ENCODE results near the gene KCNH6. TPM values are rescaled to one million over a fixed set of nuclear protein-coding genes. Genes with fewer than 3 reads are reported as not detected.

Gene KCNH6
- total RNA-seq, 4 donors from 2014 or later: 0.08 to 0.29 TPM; not detected in 2

- H3K4me3 ChIP-seq (ENCODE audit: low read depth, poor library complexity, severe bottlenecking): no peak overlapping the region
- TF ChIP-seq POLR2A (IDR thresholded peaks at IDR 0.05): no peak
- TF ChIP-seq CTCF (IDR thresholded peaks at IDR 0.05): no peak
- 95 to 97% methylated on average over 3 of the region's 3 CpGs for WGBS, 2 donors
- intact Hi-C loops (cut with DNase I; ENCODE audit: low total_unique reads): no loop called here
- no peak for DNase-seq (ENCODE audit: low spot score in 2 of 2)
Measured at GRCh38 chr17:63595132-63595531, 72.0 kb downstream of the KCNH6 start.

Other genes with a start within 250 kb of the KCNH6 start
- 10 to 100 TPM; 41.7 to 74.6 (median 56.4) TPM for gene CYB561, start 77.1 kb upstream of the KCNH6 start, total RNA-seq
- 10 to 100 TPM in 1 of 4 donors, 1 to 10 TPM in 3; 3.0 to 10.2 (median 7.2) TPM for gene ACE, start 46.3 kb upstream of the KCNH6 start, total RNA-seq
- 10 to 100 TPM; 23.8 to 33.0 (median 25.4) TPM for gene DCAF7, start 27.1 kb downstream of the KCNH6 start, total RNA-seq
- 10 to 100 TPM in 3 of 4 donors, 1 to 10 TPM in 1; 9.3 to 15.8 (median 13.4) TPM for gene TACO1, start 77.5 kb downstream of the KCNH6 start, total RNA-seq
- 10 to 100 TPM; 25.2 to 54.1 (median 39.6) TPM for gene MAP3K3, start 99.1 kb downstream of the KCNH6 start, total RNA-seq
- gene LIMD2, start 176.8 kb downstream of the KCNH6 start, total RNA-seq: 1 to 10 TPM; 3.3 to 9.0 (median 4.8) TPM
- 10 to 100 TPM; 15.8 to 26.4 (median 19.3) TPM for gene STRADA, start 218.4 kb downstream of the KCNH6 start, total RNA-seq

Measured in lower leg skin (tissue), 4 donors.